ENCODE measurements around the gene PRSS53. TPM values are rescaled to one million over a fixed set of nuclear protein-coding genes. Genes with fewer than 3 reads are reported as not detected.

Gene PRSS53
- total RNA-seq, 1 donor: 2.9 TPM

GRCh38 chr16:31083981-31084380, 4.8 kb downstream of the PRSS53 start:
- Histone ChIP-seq H3K4me2 (ENCODE audit: insufficient read depth, low read length) (no peak overlapping the region), H3K4me1 (ENCODE audit: insufficient read depth, low read length) (no peaks in the 10 kb centered on the region), H3K27ac (ENCODE audit: low read depth, low read length) (no peak overlapping the region), H3K36me3 (ENCODE audit: insufficient read depth, low read length) (peaks cover 23% of the 10 kb centered on the region), H3K27me3 (ENCODE audit: insufficient read depth, low read length) (no peaks in the 10 kb centered on the region), H2AFZ (ENCODE audit: low read length) (no peak overlapping the region), H3K4me3 (ENCODE audit: insufficient read depth, low read length) (no peak overlapping the region), H3K79me2 (ENCODE audit: insufficient read depth, low read length) (peaks cover 45% of the 10 kb centered on the region), H3K9me3 (ENCODE audit: low read depth, low read length) (no peaks in the 10 kb centered on the region), H4K20me1 (ENCODE audit: insufficient read depth, low read length) (no peaks in the 10 kb centered on the region)
- TF ChIP-seq CTCF (IDR thresholded peaks at IDR 0.05; ENCODE audit: extremely low read depth, low read depth, low read length): no peak
- DNase-seq (ENCODE audit: insufficient read length, low spot score, missing footprints): peak; percentile 34

- H4K20me1 ChIP-seq (ENCODE audit: insufficient read depth, low read length): no peaks in the 10 kb centered on the region
- DNase-seq (ENCODE audit: insufficient read length, low spot score, missing footprints): peak; percentile 82
- H3K79me2 ChIP-seq (ENCODE audit: insufficient read depth, low read length): peaks cover 45% of the 10 kb centered on the region
- no peaks in the 10 kb centered on the region for H3K27me3 ChIP-seq (ENCODE audit: insufficient read depth, low read length)
- H3K9me3 ChIP-seq (ENCODE audit: low read depth, low read length): no peaks in the 10 kb centered on the region
- no peaks in the 10 kb centered on the region for H3K4me1 ChIP-seq (ENCODE audit: insufficient read depth, low read length)
- peaks cover 22% of the 10 kb centered on the region for H3K36me3 ChIP-seq (ENCODE audit: insufficient read depth, low read length)
- no peak for TF ChIP-seq CTCF (IDR thresholded peaks at IDR 0.05; ENCODE audit: extremely low read depth, low read depth, low read length)
- no peak overlapping the region for H2AFZ ChIP-seq (ENCODE audit: low read length)
- no peak overlapping the region for H3K4me2 ChIP-seq (ENCODE audit: insufficient read depth, low read length)
- no peak overlapping the region for H3K27ac ChIP-seq (ENCODE audit: low read depth, low read length)
- H3K4me3 ChIP-seq (ENCODE audit: insufficient read depth, low read length): no peak overlapping the region
These were observed 5.2 kb downstream of the PRSS53 start for GRCh38 chr16:31083556-31083955.

GRCh38 chr16:31083081-31083480, 5.7 kb downstream of the PRSS53 start:
- H4K20me1 ChIP-seq (ENCODE audit: insufficient read depth, low read length): no peaks in the 10 kb centered on the region
- no peak overlapping the region for H2AFZ ChIP-seq (ENCODE audit: low read length)
- H3K79me2 ChIP-seq (ENCODE audit: insufficient read depth, low read length): peaks cover 45% of the 10 kb centered on the region
- no peaks in the 10 kb centered on the region for H3K4me1 ChIP-seq (ENCODE audit: insufficient read depth, low read length)
- H3K27me3 ChIP-seq (ENCODE audit: insufficient read depth, low read length): no peaks in the 10 kb centered on the region
- H3K4me3 ChIP-seq (ENCODE audit: insufficient read depth, low read length): no peak overlapping the region
- no peak for TF ChIP-seq CTCF (IDR thresholded peaks at IDR 0.05; ENCODE audit: extremely low read depth, low read depth, low read length)
- H3K27ac ChIP-seq (ENCODE audit: low read depth, low read length): no peak overlapping the region
- DNase-seq (ENCODE audit: insufficient read length, low spot score, missing footprints): peak; percentile 86
- no peak overlapping the region for H3K4me2 ChIP-seq (ENCODE audit: insufficient read depth, low read length)
- H3K36me3 ChIP-seq (ENCODE audit: insufficient read depth, low read length): peaks cover 26% of the 10 kb centered on the region
- no peaks in the 10 kb centered on the region for H3K9me3 ChIP-seq (ENCODE audit: low read depth, low read length)

- Histone ChIP-seq H3K4me3 (ENCODE audit: insufficient read depth, low read length) (no peak overlapping the region), H3K36me3 (ENCODE audit: insufficient read depth, low read length) (peaks cover 32% of the 10 kb centered on the region), H2AFZ (ENCODE audit: low read length) (no peak overlapping the region), H3K27ac (ENCODE audit: low read depth, low read length) (no peak overlapping the region), H3K27me3 (ENCODE audit: insufficient read depth, low read length) (no peaks in the 10 kb centered on the region), H3K9me3 (ENCODE audit: low read depth, low read length) (no peaks in the 10 kb centered on the region), H3K4me2 (ENCODE audit: insufficient read depth, low read length) (no peak overlapping the region), H4K20me1 (ENCODE audit: insufficient read depth, low read length) (no peaks in the 10 kb centered on the region), H3K79me2 (ENCODE audit: insufficient read depth, low read length) (peaks cover 48% of the 10 kb centered on the region), H3K4me1 (ENCODE audit: insufficient read depth, low read length) (no peaks in the 10 kb centered on the region)
- no peak for TF ChIP-seq CTCF (IDR thresholded peaks at IDR 0.05; ENCODE audit: extremely low read depth, low read depth, low read length)
- DNase-seq (ENCODE audit: insufficient read length, low spot score, missing footprints): peak; percentile 61
These were observed 6.2 kb downstream of the PRSS53 start for GRCh38 chr16:31082368-31083045.
